Measurements from ENCODE around the gene UST.
"Not testable (repeated sequence)": the region's sequence is repeated elsewhere in the genome, so short reads cannot be mapped to it uniquely, and the experiment has no call there.

UST gene

DNA sequence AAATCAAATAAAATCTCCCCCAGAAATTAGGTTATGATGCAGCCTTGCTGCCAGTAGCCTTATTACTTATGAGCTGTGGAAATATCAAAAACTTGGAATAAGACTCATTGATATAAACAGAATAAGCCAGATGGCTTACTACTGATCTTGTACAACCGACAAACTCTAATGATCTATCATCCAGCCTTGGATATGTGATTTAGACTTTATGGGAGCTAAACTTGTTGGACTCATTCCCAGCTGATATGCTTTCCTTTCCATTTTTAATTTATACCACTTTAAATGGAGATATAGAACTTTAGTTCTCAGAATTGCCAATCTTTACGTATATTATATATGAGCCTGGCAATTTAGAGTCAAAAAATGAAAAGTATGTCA is 5.0 kb downstream of the UST start:
- no peak overlapping the region for H3K4me2 ChIP-seq (ENCODE audit: low read length)
- H3K9ac ChIP-seq: no peak overlapping the region
- H3K9me3 ChIP-seq (ENCODE audit: control insufficient read depth, low read length): no peaks in the 10 kb centered on the region
- peaks cover 6% of the 10 kb centered on the region for H3K79me2 ChIP-seq
- TF ChIP-seq, protein P1, sequence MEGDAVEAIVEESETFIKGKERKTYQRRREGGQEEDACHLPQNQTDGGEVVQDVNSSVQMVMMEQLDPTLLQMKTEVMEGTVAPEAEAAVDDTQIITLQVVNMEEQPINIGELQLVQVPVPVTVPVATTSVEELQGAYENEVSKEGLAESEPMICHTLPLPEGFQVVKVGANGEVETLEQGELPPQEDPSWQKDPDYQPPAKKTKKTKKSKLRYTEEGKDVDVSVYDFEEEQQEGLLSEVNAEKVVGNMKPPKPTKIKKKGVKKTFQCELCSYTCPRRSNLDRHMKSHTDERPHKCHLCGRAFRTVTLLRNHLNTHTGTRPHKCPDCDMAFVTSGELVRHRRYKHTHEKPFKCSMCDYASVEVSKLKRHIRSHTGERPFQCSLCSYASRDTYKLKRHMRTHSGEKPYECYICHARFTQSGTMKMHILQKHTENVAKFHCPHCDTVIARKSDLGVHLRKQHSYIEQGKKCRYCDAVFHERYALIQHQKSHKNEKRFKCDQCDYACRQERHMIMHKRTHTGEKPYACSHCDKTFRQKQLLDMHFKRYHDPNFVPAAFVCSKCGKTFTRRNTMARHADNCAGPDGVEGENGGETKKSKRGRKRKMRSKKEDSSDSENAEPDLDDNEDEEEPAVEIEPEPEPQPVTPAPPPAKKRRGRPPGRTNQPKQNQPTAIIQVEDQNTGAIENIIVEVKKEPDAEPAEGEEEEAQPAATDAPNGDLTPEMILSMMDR (IDR thresholded peaks at IDR 0.05): no peak
- H3K27ac ChIP-seq: no peak overlapping the region
- no peak overlapping the region for H2AFZ ChIP-seq
- no peaks in the 10 kb centered on the region for H3K36me3 ChIP-seq (ENCODE audit: control insufficient read depth, insufficient read depth, low read length)
- no peaks in the 10 kb centered on the region for H3K4me1 ChIP-seq
- no peaks in the 10 kb centered on the region for H3K27me3 ChIP-seq (ENCODE audit: control insufficient read depth, insufficient read depth, low read length)
- no peak overlapping the region for H3K4me3 ChIP-seq (ENCODE audit: low read depth, low read length)

DNA sequence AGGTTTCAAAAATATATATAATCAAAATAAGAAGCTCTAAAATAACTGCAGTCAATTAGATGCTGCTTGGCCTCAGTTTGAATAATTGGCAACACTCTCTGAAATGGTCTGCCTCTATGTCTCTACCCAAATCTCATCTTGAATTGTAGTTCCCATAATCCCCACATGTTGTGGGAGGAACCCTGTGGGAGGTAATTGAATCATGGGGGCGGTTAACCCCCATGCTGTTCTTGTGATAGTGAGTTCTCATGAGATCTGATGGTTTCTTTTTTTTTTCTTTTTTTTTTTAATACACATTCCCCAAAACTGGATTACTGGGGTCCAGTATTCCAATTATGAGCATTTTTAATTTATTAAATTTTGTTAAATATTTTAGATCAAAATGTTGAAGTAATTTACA is 8.5 kb downstream of the UST start:
- H3K4me3 ChIP-seq (ENCODE audit: low read depth, low read length); H2AFZ ChIP-seq; H3K27me3 ChIP-seq (ENCODE audit: control insufficient read depth, insufficient read depth, low read length); H3K4me2 ChIP-seq (ENCODE audit: low read length); H3K4me1 ChIP-seq; H3K9me3 ChIP-seq (ENCODE audit: control insufficient read depth, low read length); H3K36me3 ChIP-seq (ENCODE audit: control insufficient read depth, insufficient read depth, low read length); H3K9ac ChIP-seq; H3K27ac ChIP-seq: not testable (repeated sequence)
- peaks cover 17% of the 10 kb centered on the region for H3K79me2 ChIP-seq

DNA sequence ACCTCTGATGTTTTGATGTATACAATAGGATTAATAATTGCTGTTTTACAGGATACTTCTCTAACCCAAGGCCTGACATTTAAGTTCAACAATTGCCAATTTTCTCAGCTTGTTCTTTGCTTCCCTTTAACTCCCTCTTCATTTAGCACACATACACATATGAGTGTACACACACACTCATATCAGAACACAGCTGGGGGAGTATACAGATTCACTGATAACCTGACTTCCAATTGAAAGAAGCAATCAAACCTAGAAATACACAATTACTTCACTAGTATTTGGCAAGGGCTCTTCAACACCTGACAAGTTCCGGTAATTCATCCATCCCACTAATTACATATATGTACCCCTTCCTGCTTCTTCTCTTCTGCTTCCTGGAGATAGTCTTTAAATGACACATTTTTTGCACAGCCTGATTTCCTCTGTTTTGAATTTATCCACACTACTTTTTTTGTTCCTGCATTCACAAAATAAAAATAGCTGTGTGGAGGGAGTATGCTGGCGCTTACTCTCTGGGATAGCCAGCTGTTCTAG is 11.2 kb downstream of the UST start:
- no peak overlapping the region for H2AFZ ChIP-seq
- H3K9ac ChIP-seq: no peak overlapping the region
- H3K4me3 ChIP-seq (ENCODE audit: low read depth, low read length): no peak overlapping the region
- peaks cover 3% of the 10 kb centered on the region for H3K4me1 ChIP-seq
- H3K4me2 ChIP-seq (ENCODE audit: low read length): no peak overlapping the region
- TF ChIP-seq, protein P1 (IDR thresholded peaks at IDR 0.05): no peak
- H3K9me3 ChIP-seq (ENCODE audit: control insufficient read depth, low read length): no peaks in the 10 kb centered on the region
- H3K27me3 ChIP-seq (ENCODE audit: control insufficient read depth, insufficient read depth, low read length): no peaks in the 10 kb centered on the region
- H3K27ac ChIP-seq: no peak overlapping the region
- H3K79me2 ChIP-seq: peaks cover 21% of the 10 kb centered on the region
- no peaks in the 10 kb centered on the region for H3K36me3 ChIP-seq (ENCODE audit: control insufficient read depth, insufficient read depth, low read length)

DNA sequence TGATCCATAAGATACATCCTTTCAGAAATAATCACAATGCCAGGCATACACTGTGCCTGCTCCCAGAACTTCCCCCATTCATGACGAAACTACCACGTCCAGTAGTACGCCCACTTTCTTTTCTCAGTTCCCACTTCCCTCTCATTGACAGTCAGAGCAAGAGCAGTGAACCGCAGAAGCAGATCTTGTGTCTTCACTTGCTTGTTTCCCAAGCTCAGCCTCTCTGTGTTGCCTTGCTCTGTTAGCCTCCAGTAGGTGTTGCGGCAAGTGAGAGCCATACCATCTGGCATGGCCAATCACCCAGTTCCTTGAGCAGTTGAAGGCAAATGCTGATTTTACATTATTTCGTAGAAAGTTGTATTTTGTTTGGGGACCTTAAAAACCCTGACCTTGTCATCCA is 11.7 kb downstream of the UST start:
- Histone ChIP-seq H3K27ac (no peak overlapping the region), H3K4me1 (peaks cover 3% of the 10 kb centered on the region), H3K36me3 (ENCODE audit: control insufficient read depth, insufficient read depth, low read length) (no peaks in the 10 kb centered on the region), H3K9ac (no peak overlapping the region), H3K79me2 (peaks cover 21% of the 10 kb centered on the region), H3K4me2 (ENCODE audit: low read length) (no peak overlapping the region), H2AFZ (no peak overlapping the region), H3K9me3 (ENCODE audit: control insufficient read depth, low read length) (no peaks in the 10 kb centered on the region), H3K27me3 (ENCODE audit: control insufficient read depth, insufficient read depth, low read length) (no peaks in the 10 kb centered on the region), H3K4me3 (ENCODE audit: low read depth, low read length) (no peak overlapping the region)
- TF ChIP-seq, protein P1 (IDR thresholded peaks at IDR 0.05): no peak

DNA sequence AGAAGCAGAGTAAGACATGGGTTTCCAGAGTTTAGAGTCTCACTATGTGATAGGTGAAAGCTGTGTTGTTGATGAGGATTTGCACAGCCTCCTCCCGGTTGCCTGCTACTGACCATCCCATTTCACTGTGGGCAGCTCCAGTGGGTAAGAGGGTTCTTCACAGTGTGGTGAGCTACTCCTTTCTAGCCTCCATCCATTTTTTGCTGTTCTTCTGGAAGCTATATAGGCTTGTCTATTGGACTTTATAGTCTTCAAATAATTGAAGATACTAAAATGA is 13.4 kb downstream of the UST start:
- Histone ChIP-seq H3K79me2 (peaks cover 15% of the 10 kb centered on the region), H3K4me1 (peaks cover 3% of the 10 kb centered on the region), H3K36me3 (ENCODE audit: control insufficient read depth, insufficient read depth, low read length) (no peaks in the 10 kb centered on the region), H3K27me3 (ENCODE audit: control insufficient read depth, insufficient read depth, low read length) (no peaks in the 10 kb centered on the region), H3K9me3 (ENCODE audit: control insufficient read depth, low read length) (no peaks in the 10 kb centered on the region), H2AFZ (no peak overlapping the region), H3K4me3 (ENCODE audit: low read depth, low read length) (peak overlapping the region; percentile 18), H3K27ac (no peak overlapping the region), H3K4me2 (ENCODE audit: low read length) (no peak overlapping the region), H3K9ac (no peak overlapping the region)
- TF ChIP-seq, protein P1 (IDR thresholded peaks at IDR 0.05): no peak

All from parathyroid adenoma (tissue), 2 donors.